Adrenal gland (tissue), 12 donors: ENCODE results near the gene HOMER2. TPM values are rescaled to one million over a fixed set of nuclear protein-coding genes. Genes with fewer than 3 reads are reported as not detected.

Experiments used
- DNase-seq, 7 donors: peaks; one replicate each; pipeline ENCODE4 v3.0.0-alpha.2; 2019 to 2020
- H3K27ac ChIP-seq, 5 donors: fragments of 200-600 bp; sonication (generic) in 4 of 5; 1 replicate in 3 of 5; 2 replicates in 2 of 5; pipeline versions ENCODE4 v1.5.1 to v1.8.0; 2016 to 2020; ENCODE audit warnings: mild to moderate bottlenecking in 1 of 5
- H3K27me3 ChIP-seq: fragments of 200-600 bp; 2 replicates; pipeline ENCODE4 v1.8.0; 2021
- H3K36me3 ChIP-seq, 2 donors: fragments of 200-600 bp; replicated peaks in 1 of 2; 1 replicate in 1 of 2; 2 replicates in 1 of 2; pipeline versions ENCODE4 v1.5.1 to v1.8.0; 2018 to 2022
- H3K4me1 ChIP-seq, 2 donors: fragments of 200-600 bp; replicated peaks in 1 of 2; 1 replicate in 1 of 2; 2 replicates in 1 of 2; pipeline versions ENCODE4 v1.5.1 to v1.8.0; 2018 to 2021
- H3K4me3 ChIP-seq, 4 donors: fragments of 200-600 bp; sonication (generic) in 3 of 4; one replicate each; pipeline ENCODE4 v1.5.1; 2016 to 2018
- H3K9me3 ChIP-seq, 3 donors: fragments of 200-600 bp; sonication (generic) in 1 of 3; replicated peaks in 1 of 3; 1 replicate in 2 of 3; 2 replicates in 1 of 3; pipeline versions ENCODE4 v1.5.1 to v1.8.0; 2016 to 2021
- CTCF ChIP-seq, 6 experiments: fragments of 450-650 bp in 4 of 6; fragments of 200-600 bp in 2 of 6; sonication (generic) in 1 of 6; IDR thresholded peaks; 1 replicate in 5 of 6; 2 replicates in 1 of 6; pipeline versions ENCODE4 v1.5.1 to v1.8.0; 2016 to 2021; ENCODE audit warnings: antibody characterized with exemption in 6 of 6, mild to moderate bottlenecking in 2 of 6, moderate library complexity in 1 of 6
- POLR2A ChIP-seq, 2 donors: fragments of 450-650 bp; IDR thresholded peaks; one replicate each; pipeline ENCODE4 v1.6.1; 2017; ENCODE audit warnings: antibody characterized with exemption in 2 of 2, mild to moderate bottlenecking in 2 of 2, moderate library complexity in 1 of 2
- WGBS, 4 donors: extraction: QIAGEN DNeasy Blood & Tissue Kit in 2 of 4; methylation state at CpG; one replicate each; pipeline versions ENCODE4 v1.1.5 to v1.1.7; 2013 to 2017; 5-methylcytosine and 5-hydroxymethylcytosine counted together
- intact Hi-C, 2 donors: fragments of 100-400 bp; cut with DNase I; formaldehyde crosslinking; loops; one replicate each; pipeline versions ENCODE4 v1.14.1 to v1.15.0; 2022 to 2023
- polyA plus RNA-seq, 3 donors: library from polyadenylated mRNA; stranded (reverse); fragments of 200-250 nt in 2 of 3; fragments of 350-450 nt in 1 of 3; fragmentation: Illumina TruSeq in 1 of 3; extraction: RNeasy Lipid Tissue Mini Kit (QIAGEN cat#74804) in 1 of 3; gene quantifications; one replicate each; pipeline ENCODE4 v1.2.3, GENCODE V29; 2013 to 2014
- total RNA-seq, 9 donors: library from RNA; depleted of rRNA in 4 of 9; stranded (reverse); fragments of >200 nt in 4 of 9; fragments of 120-200 nt in 1 of 9; fragmentation: NEBNext Ultra II Directional in 1 of 9; extraction: Animal tissue kit (Norgen Biotek cat#: 25700) in 1 of 9; gene quantifications; one replicate each; pipeline versions ENCODE4 v1.1.0 to v1.2.4, GENCODE V29; 2013 to 2023
- donor health status: healthy with polysubstance abuse.
- donor health status: Bipolar disorder and iron deficiency.
- donor health status: DM: yes; HTN: yes; CAD: no.
- donor health status: DM: no; HTN: no; CAD: no.
- donor health status: DM: no; HTN: no; CAD: no.
- donor health status: DM: yes; HTN: yes; CAD: no.

Gene HOMER2
- total and polyA plus RNA-seq, 12 donors, result 6.5 to 43.1 (median 23.4) TPM

GRCh38 chr15:82971218-82971984, 18.9 kb upstream of the HOMER2 start:
- no peaks in the 10 kb centered on the region for H3K9me3 ChIP-seq
- H3K27me3 ChIP-seq, result no peaks in the 10 kb centered on the region
- no peaks in the 10 kb centered on the region for H3K36me3 ChIP-seq
- 55 to 74% (median 59%) methylated on average over 2 of the region's 2 CpGs for WGBS, 4 donors
- no peak overlapping the region for H3K4me3 ChIP-seq
- intact Hi-C loops, result no loop called here
- H3K27ac ChIP-seq, result peak overlapping the region in 3 of 5 donors; percentile 54 to 73 (median 65)
- H3K4me1 ChIP-seq, result peaks cover 20 to 24% of the 10 kb centered on the region in 2 donors
- no peak for TF ChIP-seq POLR2A (IDR thresholded peaks at IDR 0.05)
- TF ChIP-seq CTCF (IDR thresholded peaks at IDR 0.05), result no peak
- DNase-seq, result peak in 1 of 7 donors; percentile 27

- DNase-seq, result no peak
- Histone ChIP-seq H3K4me3 (no peak overlapping the region), H3K36me3 (no peaks in the 10 kb centered on the region), H3K27ac (peak overlapping the region in 3 of 5 donors; percentile 54 to 73 (median 65)), H3K9me3 (no peaks in the 10 kb centered on the region), H3K4me1 (peaks cover 20 to 24% of the 10 kb centered on the region in 2 donors), H3K27me3 (no peaks in the 10 kb centered on the region)
- TF ChIP-seq POLR2A (IDR thresholded peaks at IDR 0.05), result no peak
- TF ChIP-seq CTCF (IDR thresholded peaks at IDR 0.05), result no peak
- intact Hi-C loops, result no loop called here
- 14 to 46% (median 28%) methylated on average over 1 of the region's 1 CpG for WGBS, 4 donors
Observed at GRCh38 chr15:82970696-82971095, 18.2 kb upstream of the HOMER2 start.

- H3K4me1 ChIP-seq, result peaks cover 20 to 24% of the 10 kb centered on the region in 2 donors
- 25 to 44% (median 36%) methylated on average over 3 of the region's 3 CpGs for WGBS, 4 donors
- H3K27me3 ChIP-seq, result no peaks in the 10 kb centered on the region
- intact Hi-C loops, result no loop called here
- H3K36me3 ChIP-seq, result no peaks in the 10 kb centered on the region
- DNase-seq, result no peak
- TF ChIP-seq POLR2A (IDR thresholded peaks at IDR 0.05) (no peak), CTCF (IDR thresholded peaks at IDR 0.05) (no peak)
- H3K4me3 ChIP-seq, result no peak overlapping the region
- H3K27ac ChIP-seq, result peak overlapping the region in 3 of 5 donors; percentile 54 to 73 (median 65)
- no peaks in the 10 kb centered on the region for H3K9me3 ChIP-seq
Observed at GRCh38 chr15:82970078-82970686, 17.7 kb upstream of the HOMER2 start.

GRCh38 chr15:82969353-82969752, 16.8 kb upstream of the HOMER2 start:
- Histone ChIP-seq H3K4me1 (peaks cover 20 to 24% of the 10 kb centered on the region in 2 donors), H3K36me3 (no peaks in the 10 kb centered on the region), H3K9me3 (no peaks in the 10 kb centered on the region), H3K27me3 (no peaks in the 10 kb centered on the region), H3K27ac (peak overlapping the region in 1 of 5 donors; percentile 73), H3K4me3 (no peak overlapping the region)
- no peak for DNase-seq
- intact Hi-C loops, result no loop called here
- WGBS, 4 donors, result 86 to 93% (median 91%) methylated on average over 7 of the region's 7 CpGs
- no peak for TF ChIP-seq POLR2A (IDR thresholded peaks at IDR 0.05)
- no peak for TF ChIP-seq CTCF (IDR thresholded peaks at IDR 0.05)
